GM12878 (cell line): ENCODE measurements around the gene C1QTNF1. TPM values are rescaled to one million over a fixed set of nuclear protein-coding genes. Genes with fewer than 3 reads are reported as not detected.

ENCODE experiments used
- ATAC-seq: fragments of 200-7000 bp; cut with Tn5 transposase; 3 replicates; pipeline ENCODE4 v1.9.1; 2020; ENCODE audit warnings: mild to moderate bottlenecking, moderate library complexity
- BruUV-seq: library from RNA; stranded (reverse); fragments of 400-500 nt; replicated peaks from 2 replicates; lab custom pipeline; 2021; lab: Mats Ljungman, UMichigan
- CTCF ChIA-PET: fragments of 300-600 bp; sonication (Branson Sonifier 250); formaldehyde crosslinking; extraction: SDS; loops from one replicate; lab custom pipeline; 2021; ENCODE audit warnings: inconsistent platforms; lab: Yijun Ruan, JAX
- POLR2A ChIA-PET: fragments of 350-600 bp; formaldehyde crosslinking; extraction: SDS; loops from one replicate; lab custom pipeline; 2021; ENCODE audit warnings: inconsistent platforms; lab: Charles Lee
- RAD21 ChIA-PET: fragments of 300-600 bp; sonication (Branson Sonifier 250); formaldehyde crosslinking; loops from one replicate; lab custom pipeline; 2023; ENCODE audit warnings: antibody characterized with exemption; ENCODE audit not compliant: unreplicated experiment; lab: Charles Lee
- SMC1A ChIA-PET: fragments of 300-600 bp; sonication (Branson Sonifier 250); formaldehyde crosslinking; loops from one replicate; lab custom pipeline; 2023; ENCODE audit not compliant: unreplicated experiment, uncharacterized antibody; lab: Charles Lee
- DNase-seq: peaks from one replicate; pipeline ENCODE4 v3.0.0-alpha.2; 2011; ENCODE audit warnings: low read depth, low spot score
- FAIRE-seq: peaks from 3 replicates; lab custom pipeline; 2011; peaks lifted over from hg19 to GRCh38; lab: Jason Lieb, UNC
- H2AFZ ChIP-seq: 2 replicates; pipeline ENCODE4 v1.6.0; 2011; ENCODE audit warnings: low read depth, low read length, control low read depth; ENCODE audit not compliant: control insufficient read depth
- H3K27ac ChIP-seq: 2 replicates; pipeline ENCODE4 v1.5.1; 2011; ENCODE audit warnings: control low read depth; ENCODE audit not compliant: control insufficient read depth, insufficient read depth
- H3K27me3 ChIP-seq, 2 experiments: replicated peaks in 1 of 2; 2 replicates each; pipeline versions ENCODE4 v1.6.0 to v1.6.1; 2011; ENCODE audit warnings: low read length in 1 of 2; ENCODE audit not compliant: control insufficient read depth in 2 of 2, insufficient read depth in 2 of 2
- H3K36me3 ChIP-seq, 2 experiments: 2 replicates each; pipeline ENCODE4 v1.5.1; 2011; ENCODE audit warnings: low read length in 1 of 2; ENCODE audit not compliant: control insufficient read depth in 2 of 2, insufficient read depth in 2 of 2
- H3K4me1 ChIP-seq: 2 replicates; pipeline ENCODE4 v1.6.1; 2011; ENCODE audit warnings: mild to moderate bottlenecking, low read length, moderate library complexity, mixed read lengths; ENCODE audit not compliant: control insufficient read depth, insufficient read depth
- H3K4me2 ChIP-seq: 2 replicates; pipeline ENCODE4 v1.6.0; 2011; ENCODE audit warnings: control low read depth; ENCODE audit not compliant: control insufficient read depth, insufficient read depth
- H3K4me3 ChIP-seq: fragments of 200-600 bp; sonication (generic); 2 replicates; pipeline ENCODE4 v1.5.1; 2016
- H3K79me2 ChIP-seq: 2 replicates; pipeline ENCODE4 v1.6.0; 2011; ENCODE audit warnings: low read length; ENCODE audit not compliant: control insufficient read depth, insufficient read depth
- H3K9ac ChIP-seq: 2 replicates; pipeline ENCODE4 v1.8.0; 2011; ENCODE audit warnings: low read length, control low read depth, mixed read lengths; ENCODE audit not compliant: control insufficient read depth, insufficient read depth
- H3K9me3 ChIP-seq: replicated peaks from 3 replicates; pipeline ENCODE4 v1.5.1; 2011; ENCODE audit warnings: mild to moderate bottlenecking, low read length; ENCODE audit not compliant: control insufficient read depth, insufficient read depth
- H4K20me1 ChIP-seq: 2 replicates; pipeline ENCODE4 v1.6.0; 2011; ENCODE audit not compliant: control insufficient read depth, insufficient read depth
- BMI1 ChIP-seq: fragments of 450-650 bp; IDR thresholded peaks from 2 replicates; pipeline ENCODE4 v1.6.1; 2016; ENCODE audit warnings: mild to moderate bottlenecking, moderate library complexity, borderline replicate concordance
- CEBPB ChIP-seq, 2 experiments: fragments of 150-350 bp in 1 of 2; IDR thresholded peaks; 2 replicates each; pipeline ENCODE4 v1.6.1; 2012 to 2014; ENCODE audit warnings: low read depth in 2 of 2, low read length in 2 of 2, borderline replicate concordance in 1 of 2, inconsistent platforms in 1 of 2
- CEBPZ ChIP-seq: fragments of 150-350 bp; IDR thresholded peaks from 2 replicates; pipeline ENCODE4 v1.6.1; 2016; ENCODE audit warnings: low read depth, low read length
- E2F8 ChIP-seq: fragments of 450-650 bp; IDR thresholded peaks from 2 replicates; pipeline ENCODE4 v1.6.1; 2018; ENCODE audit warnings: mild to moderate bottlenecking, low read depth, moderate library complexity; ENCODE audit not compliant: partially characterized antibody
- IRF3 ChIP-seq: fragments of 450-650 bp; IDR thresholded peaks from 2 replicates; pipeline ENCODE4 v1.6.1; 2014; ENCODE audit warnings: mild to moderate bottlenecking
- MTA3 ChIP-seq: IDR thresholded peaks from 2 replicates; pipeline ENCODE4 v1.6.1; 2012; ENCODE audit warnings: low read length, inconsistent platforms, borderline replicate concordance
- MYC ChIP-seq: IDR thresholded peaks from 2 replicates; pipeline ENCODE4 v1.6.1; 2011; ENCODE audit warnings: mild to moderate bottlenecking, low read length, moderate library complexity, inconsistent platforms; ENCODE audit not compliant: insufficient read depth, insufficient replicate concordance, insufficient read length, severe bottlenecking
- SP1 ChIP-seq: IDR thresholded peaks from one replicate; pipeline ENCODE4 v1.6.1; 2011; ENCODE audit warnings: low read depth, low read length
- TARDBP ChIP-seq: IDR thresholded peaks from 2 replicates; pipeline ENCODE4 v1.6.1; 2016; ENCODE audit warnings: borderline replicate concordance
- ZBTB40 ChIP-seq: fragments of 450-650 bp; IDR thresholded peaks from 2 replicates; pipeline ENCODE4 v1.6.1; 2016; ENCODE audit warnings: mild to moderate bottlenecking, moderate library complexity, borderline replicate concordance
- ZZZ3 ChIP-seq: IDR thresholded peaks from 2 replicates; pipeline ENCODE4 v1.6.1; 2011; ENCODE audit warnings: low read depth; ENCODE audit not compliant: control insufficient read depth, insufficient read length
- WGBS: methylation state at CpG from one replicate; pipeline ENCODE4 v1.1.6; 2016; ENCODE audit warnings: low lambda C conversion rate; ENCODE audit not compliant: insufficient replicate concordance, insufficient coverage; ENCODE audit errors: missing lambda C conversion rate; 5-methylcytosine and 5-hydroxymethylcytosine counted together
- in situ Hi-C: fragments of 300-500 bp; cut with MboI; formaldehyde crosslinking; loops from 9 replicates; pipeline ENCODE4 v1.14.3; 2018; ENCODE audit warnings: mixed read lengths
- intact Hi-C: fragments of 100-400 bp; cut with micrococcal nuclease; formaldehyde crosslinking; loops from one replicate; pipeline ENCODE4 v1.14.2; 2022; ENCODE audit not compliant: unreplicated experiment
- polyA plus RNA-seq, 11 experiments: library from polyadenylated mRNA; depleted of rRNA in 4 of 11; unstranded in 6 of 11; stranded (reverse) in 5 of 11; fragments of >200 nt; fragmentation: Nextera tagmentation in 4 of 11; fragmentation: Illumina TruSeq in 1 of 11; extraction: Ambion mirVana in 4 of 11; extraction: Trizol in 1 of 11; gene quantifications; 1 replicate in 1 of 11; 2 replicates in 10 of 11; pipeline versions ENCODE4 v1.2.1 to v1.2.3, GENCODE V29; 2011 to 2016; ENCODE audit warnings: inconsistent platforms in 2 of 11, missing spikeins in 2 of 11, low read depth in 1 of 11
- total RNA-seq, 4 experiments: library from RNA; depleted of rRNA in 3 of 4; stranded (reverse); fragments of >200 nt in 3 of 4; fragmentation: Illumina TruSeq in 1 of 4; extraction: Trizol in 1 of 4; gene quantifications; 2 replicates each; pipeline versions ENCODE4 v1.2.1 to v1.2.3, GENCODE V29; 2013 to 2021

The C1QTNF1 gene
- total and polyA plus RNA-seq, 10 of the 15 experiments (the other 5 are each of a cell fraction or from before 2014, with no cell fraction given) = 0.05 to 1.1 (median 0.15) TPM; not detected in 4

- no peak overlapping the region for H3K4me3 ChIP-seq
- no peak for DNase-seq
- BruUV-seq = no TSS peak
- H3K79me2 ChIP-seq = peaks cover 5% of the 10 kb centered on the region
- ChIA-PET POLR2A (interaction anchor here (0.6 kb wide), 1 partner anchor 1770 kb away, joined by 3 read pairs; no protein-coding TSS in a partner anchor), RAD21 (no interaction called here), CTCF (no interaction called here), SMC1A (no interaction called here)
- no peaks in the 10 kb centered on the region for H3K27me3 ChIP-seq
- no peak for ATAC-seq
- intact Hi-C loops (no loop called here), in situ Hi-C loops (no loop called here)
- no peaks in the 10 kb centered on the region; the same call in 2 of the 3 replicates for H3K9me3 ChIP-seq
- H3K9ac ChIP-seq = no peak overlapping the region
- no peak overlapping the region for H2AFZ ChIP-seq
- H3K4me2 ChIP-seq = no peak overlapping the region
- FAIRE-seq = no peak
- no peak overlapping the region for H3K27ac ChIP-seq
- WGBS = 94% methylated on average over 28 of the region's 28 CpGs
- peaks cover 7 to 14% of the 10 kb centered on the region in 2 experiments; a peak in 3 of 4 replicates for H3K36me3 ChIP-seq
- H3K4me1 ChIP-seq = no peaks in the 10 kb centered on the region
- H4K20me1 ChIP-seq = no peaks in the 10 kb centered on the region; the same call in 1 of the 2 replicates
- TF ChIP-seq IRF3 = no peak
- no peak for TF ChIP-seq ZBTB40
- TF ChIP-seq MYC = no peak
- TF ChIP-seq SP1 = no peak
- no peak for TF ChIP-seq CEBPB (IDR thresholded peaks at IDR 0.05; ENCODE audit: borderline replicate concordance in 1 of 2, low read depth in 2 of 2, low read length in 2 of 2)
- no peak for TF ChIP-seq BMI1
- TF ChIP-seq CEBPZ = no peak
- TF ChIP-seq E2F8 = no peak
- no peak for TF ChIP-seq MTA3
- no peak for TF ChIP-seq ZZZ3
- TF ChIP-seq TARDBP = no peak
These were observed 25.5 kb upstream of the C1QTNF1 start for GRCh38 chr17:78998311-78999055.
